Testis (tissue), 3 donors: ENCODE measurements around the gene MRPS15. TPM values are rescaled to one million over a fixed set of nuclear protein-coding genes. Genes with fewer than 3 reads are reported as not detected.

Source experiments
- DNase-seq: peaks from one replicate; pipeline ENCODE4 v3.0.0-alpha.2; 2019
- H3K27ac ChIP-seq, 2 donors: fragments of 200-600 bp; sonication (generic); one replicate each; pipeline ENCODE4 v1.5.1; 2019
- H3K27me3 ChIP-seq: fragments of 200-600 bp; sonication (generic); one replicate; pipeline ENCODE4 v1.5.1; 2019
- H3K36me3 ChIP-seq: fragments of 200-600 bp; sonication (generic); one replicate; pipeline ENCODE4 v1.5.1; 2017; ENCODE audit warnings: low read depth; ENCODE audit errors: missing control alignments
- H3K4me1 ChIP-seq: fragments of 200-600 bp; sonication (generic); one replicate; pipeline ENCODE4 v1.5.1; 2019
- H3K4me3 ChIP-seq, 2 donors: fragments of 200-600 bp; sonication (generic); one replicate each; pipeline ENCODE4 v1.5.1; 2017 to 2019
- H3K9me3 ChIP-seq: fragments of 200-600 bp; sonication (generic); one replicate; pipeline ENCODE4 v1.5.1; 2017
- CTCF ChIP-seq, 3 experiments: fragments of 450-650 bp in 2 of 3; fragments of 200-600 bp in 1 of 3; sonication (generic) in 1 of 3; IDR thresholded peaks; one replicate each; pipeline ENCODE4 v1.5.1; 2016 to 2019; ENCODE audit warnings: antibody characterized with exemption in 3 of 3, mild to moderate bottlenecking in 2 of 3, moderate library complexity in 1 of 3
- POLR2A ChIP-seq: fragments of 450-650 bp; IDR thresholded peaks from one replicate; pipeline ENCODE4 v1.6.1; 2017; ENCODE audit warnings: antibody characterized with exemption, mild to moderate bottlenecking, moderate library complexity
- WGBS, 2 donors: methylation state at CpG; one replicate each; pipeline ENCODE4 v1.1.5; 2018; 5-methylcytosine and 5-hydroxymethylcytosine counted together
- intact Hi-C: fragments of 100-400 bp; cut with DNase I; formaldehyde crosslinking; loops from one replicate; pipeline ENCODE4 v1.15.1; 2023; ENCODE audit warnings: low total_unique reads
- polyA plus RNA-seq: library from polyadenylated mRNA; stranded (reverse); fragments of 350-450 nt; fragmentation: Illumina TruSeq; extraction: RNeasy Lipid Tissue Mini Kit (QIAGEN cat#74804); gene quantifications from one replicate; pipeline ENCODE4 v1.2.3, GENCODE V29; 2014; ENCODE audit warnings: low read depth, low replicate concordance; ENCODE audit not compliant: insufficient read depth
- total RNA-seq, 2 donors: library from RNA; depleted of rRNA; stranded (reverse); fragments of >200 nt; gene quantifications; one replicate each; pipeline ENCODE4 v1.2.3, GENCODE V29; 2016

The MRPS15 gene
- total and polyA plus RNA-seq, 3 donors from 2014 or later, result 101 to 349 (median 126) TPM

- no peak overlapping the region for H3K27ac ChIP-seq
- 83 to 87% methylated on average over 5 of the region's 5 CpGs for WGBS, 2 donors
- no peaks in the 10 kb centered on the region for H3K4me1 ChIP-seq
- H3K27me3 ChIP-seq, result no peaks in the 10 kb centered on the region
- no peak for TF ChIP-seq CTCF (IDR thresholded peaks at IDR 0.05)
- DNase-seq, result no peak
- intact Hi-C loops, result no loop called here
- no peak overlapping the region for H3K4me3 ChIP-seq
- H3K36me3 ChIP-seq, result no peaks in the 10 kb centered on the region
- H3K9me3 ChIP-seq, result no peaks in the 10 kb centered on the region
These were observed 6.5 kb downstream of the MRPS15 start for GRCh38 chr1:36457691-36458090.

GRCh38 chr1:36456391-36456928 is 7.7 kb downstream of the MRPS15 start:
- Histone ChIP-seq H3K27me3 (no peaks in the 10 kb centered on the region), H3K9me3 (no peaks in the 10 kb centered on the region), H3K4me3 (no peak overlapping the region), H3K36me3 (no peaks in the 10 kb centered on the region), H3K27ac (no peak overlapping the region), H3K4me1 (no peaks in the 10 kb centered on the region)
- intact Hi-C loops, result no loop called here
- no peak for TF ChIP-seq CTCF (IDR thresholded peaks at IDR 0.05)
- TF ChIP-seq POLR2A, result no peak
- no peak for DNase-seq

GRCh38 chr1:36455386-36455785 is 8.8 kb downstream of the MRPS15 start:
- Histone ChIP-seq H3K4me1 (no peaks in the 10 kb centered on the region), H3K4me3 (no peak overlapping the region), H3K36me3 (no peaks in the 10 kb centered on the region), H3K27ac (no peak overlapping the region), H3K9me3 (no peaks in the 10 kb centered on the region), H3K27me3 (no peaks in the 10 kb centered on the region)
- intact Hi-C loops, result no loop called here
- WGBS, 2 donors, result 80% methylated on average over 1 of the region's 1 CpG
- TF ChIP-seq CTCF (IDR thresholded peaks at IDR 0.05) (no peak), POLR2A (no peak)
- DNase-seq, result no peak

- Histone ChIP-seq H3K27ac (no peak overlapping the region), H3K27me3 (no peaks in the 10 kb centered on the region), H3K9me3 (no peaks in the 10 kb centered on the region), H3K4me1 (no peaks in the 10 kb centered on the region), H3K4me3 (no peak overlapping the region), H3K36me3 (no peaks in the 10 kb centered on the region)
- DNase-seq, result no peak
- 89% methylated on average over 6 of the region's 6 CpGs for WGBS, 2 donors
- intact Hi-C loops, result no loop called here
- TF ChIP-seq CTCF (IDR thresholded peaks at IDR 0.05) (no peak), POLR2A (no peak)
These were observed 10.4 kb downstream of the MRPS15 start for GRCh38 chr1:36453600-36454388.

- DNase-seq, result no peak
- H3K4me3 ChIP-seq, result no peak overlapping the region
- 89 to 94% methylated on average over 3 of the region's 3 CpGs for WGBS, 2 donors
- intact Hi-C loops, result no loop called here
- no peak for TF ChIP-seq POLR2A
- TF ChIP-seq CTCF (IDR thresholded peaks at IDR 0.05), result no peak
- no peaks in the 10 kb centered on the region for H3K4me1 ChIP-seq
- no peaks in the 10 kb centered on the region for H3K27me3 ChIP-seq
- no peaks in the 10 kb centered on the region for H3K36me3 ChIP-seq
- no peaks in the 10 kb centered on the region for H3K9me3 ChIP-seq
- H3K27ac ChIP-seq, result no peak overlapping the region
These were observed 11.1 kb downstream of the MRPS15 start for GRCh38 chr1:36453051-36453450.
